Nephron progenitor cell (in vitro differentiated cells): ENCODE results near the gene CHMP4B.
A peak's percentile ranks its signal among the peaks of the same experiment; 100 is the strongest.

Experiments used
- DNase-seq: peaks from one replicate; pipeline ENCODE4 v3.0.0; 2021
- H3K27ac Mint-ChIP-seq: 2 replicates; pipeline ENCODE4 v1.8.0; 2021; ENCODE audit warnings: mild to moderate bottlenecking, moderate library complexity, mixed read lengths
- H3K27me3 Mint-ChIP-seq: 2 replicates; pipeline ENCODE4 v1.8.0; 2021; ENCODE audit warnings: mild to moderate bottlenecking, low read depth, mixed read lengths; ENCODE audit not compliant: poor library complexity
- H3K36me3 Mint-ChIP-seq: 2 replicates; pipeline ENCODE4 v1.8.0; 2021; ENCODE audit warnings: low read depth, mixed read lengths
- H3K4me1 Mint-ChIP-seq: 2 replicates; pipeline ENCODE4 v1.8.0; 2021; ENCODE audit warnings: mixed read lengths
- H3K4me3 Mint-ChIP-seq: 2 replicates; pipeline ENCODE4 v1.8.0; 2021; ENCODE audit warnings: mild to moderate bottlenecking, moderate library complexity, mixed read lengths
- H3K9me3 Mint-ChIP-seq: 2 replicates; pipeline ENCODE4 v1.8.0; 2021; ENCODE audit warnings: mild to moderate bottlenecking, moderate library complexity, mixed read lengths
- TF ChIP-seq, protein P1 (sequence below): fragments of 200-600 bp; sonication (generic); IDR thresholded peaks from 2 replicates; pipeline ENCODE4 v1.5.0; 2021; ENCODE audit warnings: antibody characterized with exemption

The CHMP4B gene

DNA sequence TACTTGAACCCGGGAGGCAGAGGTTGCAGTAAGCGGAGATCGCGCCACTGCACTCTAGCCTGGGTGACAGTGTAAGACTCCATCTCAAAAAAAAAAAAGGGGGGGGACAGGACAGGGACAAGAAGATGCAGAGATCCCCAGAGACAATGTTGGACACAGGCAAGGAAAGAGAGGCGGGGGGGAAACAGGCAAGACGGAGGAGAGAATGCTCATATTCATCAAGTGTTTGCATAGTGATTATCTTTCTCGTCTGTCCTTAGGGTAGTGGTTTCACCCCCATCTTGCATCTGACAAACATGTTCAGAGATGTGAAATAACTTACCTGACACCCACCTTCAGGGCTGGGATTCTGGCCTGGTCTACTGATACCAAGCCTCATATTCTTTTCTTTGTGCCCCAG is 29.0 kb downstream of the CHMP4B start:
- Mint-ChIP-seq H3K4me3 (no peak overlapping the region), H3K36me3 (peaks cover 25% of the 10 kb centered on the region), H3K4me1 (peaks cover 66% of the 10 kb centered on the region), H3K27ac (no peak overlapping the region), H3K27me3 (no peaks in the 10 kb centered on the region), H3K9me3 (peaks cover 9% of the 10 kb centered on the region)
- no peak for DNase-seq
- TF ChIP-seq, protein P1, sequence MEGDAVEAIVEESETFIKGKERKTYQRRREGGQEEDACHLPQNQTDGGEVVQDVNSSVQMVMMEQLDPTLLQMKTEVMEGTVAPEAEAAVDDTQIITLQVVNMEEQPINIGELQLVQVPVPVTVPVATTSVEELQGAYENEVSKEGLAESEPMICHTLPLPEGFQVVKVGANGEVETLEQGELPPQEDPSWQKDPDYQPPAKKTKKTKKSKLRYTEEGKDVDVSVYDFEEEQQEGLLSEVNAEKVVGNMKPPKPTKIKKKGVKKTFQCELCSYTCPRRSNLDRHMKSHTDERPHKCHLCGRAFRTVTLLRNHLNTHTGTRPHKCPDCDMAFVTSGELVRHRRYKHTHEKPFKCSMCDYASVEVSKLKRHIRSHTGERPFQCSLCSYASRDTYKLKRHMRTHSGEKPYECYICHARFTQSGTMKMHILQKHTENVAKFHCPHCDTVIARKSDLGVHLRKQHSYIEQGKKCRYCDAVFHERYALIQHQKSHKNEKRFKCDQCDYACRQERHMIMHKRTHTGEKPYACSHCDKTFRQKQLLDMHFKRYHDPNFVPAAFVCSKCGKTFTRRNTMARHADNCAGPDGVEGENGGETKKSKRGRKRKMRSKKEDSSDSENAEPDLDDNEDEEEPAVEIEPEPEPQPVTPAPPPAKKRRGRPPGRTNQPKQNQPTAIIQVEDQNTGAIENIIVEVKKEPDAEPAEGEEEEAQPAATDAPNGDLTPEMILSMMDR: no peak

DNA sequence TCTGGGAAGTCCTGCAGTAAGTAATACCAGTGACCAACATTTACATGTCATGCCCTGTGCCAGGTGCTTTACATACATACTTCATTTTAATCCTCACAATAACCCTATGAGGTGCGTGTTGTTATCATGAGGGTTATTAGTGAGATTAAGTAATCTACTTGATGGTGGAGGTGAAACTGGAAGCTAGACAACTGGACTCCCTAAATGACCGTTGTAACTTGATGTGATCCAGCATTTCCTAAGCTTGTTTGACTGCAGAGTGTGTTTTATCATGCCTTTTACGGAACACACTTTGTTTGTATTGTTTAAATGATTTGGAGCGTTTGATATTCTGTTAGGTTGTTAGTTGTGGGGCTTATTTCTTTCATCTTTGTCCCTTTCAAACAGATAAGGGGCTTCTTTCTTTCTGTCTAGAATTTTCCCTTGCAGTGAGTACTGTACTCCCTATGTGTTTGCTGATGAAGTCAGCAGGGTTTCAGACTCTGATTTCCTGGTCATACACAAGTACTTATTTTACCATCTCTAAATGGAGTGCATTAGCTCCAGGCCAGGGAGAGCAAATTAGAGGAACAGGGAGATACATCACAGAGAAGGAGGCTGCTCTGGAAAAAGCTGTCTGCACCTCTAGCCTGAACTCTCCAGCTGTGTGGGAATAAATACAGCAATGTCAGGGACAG is 29.7 kb downstream of the CHMP4B start:
- TF ChIP-seq, protein P1: no peak
- Mint-ChIP-seq H3K4me1 (peaks cover 60% of the 10 kb centered on the region), H3K9me3 (peaks cover 3% of the 10 kb centered on the region), H3K27ac (no peak overlapping the region), H3K36me3 (peaks cover 17% of the 10 kb centered on the region), H3K4me3 (no peak overlapping the region), H3K27me3 (peaks cover 2% of the 10 kb centered on the region)
- DNase-seq: no peak

DNA sequence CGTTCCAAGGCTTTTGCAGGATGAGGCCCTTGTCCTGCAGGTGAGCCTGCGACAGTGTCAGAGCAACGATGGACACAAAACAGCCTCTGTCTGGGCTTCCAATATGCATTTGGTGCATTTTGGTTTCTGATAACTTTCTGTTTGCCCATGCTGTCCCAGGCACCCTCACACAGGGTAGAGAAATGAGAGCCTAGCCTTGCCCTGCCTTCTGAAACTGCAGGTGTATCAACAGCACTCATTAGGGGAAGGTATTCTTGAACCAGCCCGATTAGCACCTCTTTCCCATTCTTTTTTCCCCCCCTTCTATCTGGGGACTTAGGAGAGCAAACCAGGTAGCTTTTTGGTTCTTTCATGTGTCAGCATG is 30.3 kb downstream of the CHMP4B start:
- Mint-ChIP-seq H3K27ac (no peak overlapping the region), H3K36me3 (peaks cover 14% of the 10 kb centered on the region), H3K4me1 (peaks cover 60% of the 10 kb centered on the region), H3K9me3 (no peaks in the 10 kb centered on the region), H3K27me3 (peaks cover 2% of the 10 kb centered on the region), H3K4me3 (no peak overlapping the region)
- no peak for DNase-seq
- TF ChIP-seq, protein P1: no peak

DNA sequence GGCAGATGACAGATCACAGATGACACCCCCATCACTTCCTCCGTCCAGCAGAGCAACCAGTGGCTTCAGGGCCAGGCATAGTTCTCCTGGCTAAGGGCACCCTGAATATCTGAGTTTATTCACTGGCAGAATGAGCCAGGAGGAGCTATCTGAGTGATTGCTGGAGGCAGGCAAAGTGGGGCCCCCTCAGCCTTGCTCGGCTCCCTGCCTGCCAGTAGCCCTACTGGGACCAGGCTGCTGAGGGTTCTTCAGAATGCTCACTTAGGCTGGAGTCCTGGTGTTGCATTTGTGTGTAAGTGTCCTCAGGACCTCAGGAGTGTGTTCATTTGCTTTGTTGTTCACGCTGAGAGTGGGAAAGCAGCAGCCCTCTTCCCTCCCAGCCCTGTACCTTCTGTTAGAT is 31.2 kb downstream of the CHMP4B start:
- H3K36me3 Mint-ChIP-seq: peaks cover 11% of the 10 kb centered on the region
- H3K27ac Mint-ChIP-seq: peak overlapping the region; percentile 41
- H3K4me1 Mint-ChIP-seq: peaks cover 58% of the 10 kb centered on the region

DNA sequence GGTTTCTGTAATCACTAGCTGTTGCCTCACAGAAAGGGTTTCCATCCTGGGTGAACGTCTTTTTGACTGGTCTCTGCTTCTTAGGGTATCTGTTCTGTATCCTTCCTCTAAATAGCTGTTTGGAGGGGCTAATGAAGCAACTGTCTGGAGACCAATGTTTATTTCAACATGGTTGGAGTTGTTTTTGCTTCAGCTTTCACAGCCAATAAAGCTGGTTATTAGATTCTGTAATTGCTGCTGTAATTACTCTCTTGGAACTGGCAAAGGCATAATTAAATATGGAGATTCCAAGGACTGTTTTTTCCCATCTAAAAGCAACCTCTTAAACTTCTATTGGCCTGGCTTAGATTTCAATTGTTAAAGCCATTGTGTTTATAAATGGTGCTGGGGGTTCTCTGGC is 31.9 kb downstream of the CHMP4B start:
- H3K27ac Mint-ChIP-seq: peak overlapping the region; percentile 70
- no peak for DNase-seq
- peaks cover 11% of the 10 kb centered on the region for H3K36me3 Mint-ChIP-seq
- peaks cover 59% of the 10 kb centered on the region for H3K4me1 Mint-ChIP-seq
- peaks cover 2% of the 10 kb centered on the region for H3K27me3 Mint-ChIP-seq
- H3K9me3 Mint-ChIP-seq: no peaks in the 10 kb centered on the region
- H3K4me3 Mint-ChIP-seq: no peak overlapping the region
- TF ChIP-seq, protein P1: no peak

More for the DNA sequence above, 31.2 kb downstream of the CHMP4B start:
- Mint-ChIP-seq H3K4me3 (no peak overlapping the region), H3K9me3 (no peaks in the 10 kb centered on the region), H3K27me3 (peaks cover 2% of the 10 kb centered on the region)
- DNase-seq: no peak
- TF ChIP-seq, protein P1: no peak

DNA sequence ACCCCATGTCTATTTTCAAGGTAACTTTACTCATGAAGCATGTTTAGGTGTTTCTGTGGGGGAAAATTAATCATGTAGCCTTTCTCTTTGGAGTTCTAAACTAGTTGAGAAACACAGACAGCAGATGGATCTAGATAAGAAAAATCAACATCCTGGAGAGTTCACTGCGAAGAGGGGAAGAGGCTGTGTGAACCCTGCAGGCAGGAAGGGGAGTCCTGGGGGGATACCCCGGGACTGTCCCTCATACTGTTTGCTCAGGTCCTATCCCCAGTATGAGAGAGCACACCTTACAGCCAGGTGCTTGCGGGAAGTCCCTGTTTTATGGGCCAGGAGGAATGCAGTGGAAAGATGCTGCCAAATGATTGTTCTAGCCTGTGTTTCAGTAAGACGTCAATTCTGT is 32.7 kb downstream of the CHMP4B start:
- DNase-seq: no peak
- Mint-ChIP-seq H3K4me1 (peaks cover 59% of the 10 kb centered on the region), H3K4me3 (no peak overlapping the region), H3K27me3 (peaks cover 2% of the 10 kb centered on the region), H3K9me3 (no peaks in the 10 kb centered on the region), H3K36me3 (peaks cover 19% of the 10 kb centered on the region), H3K27ac (peak overlapping the region; percentile 15)
- TF ChIP-seq, protein P1: no peak
